ENCODE results near the gene NDUFAF3.

NDUFAF3 gene

GRCh38 chr3:49025793-49026520 is 4.0 kb downstream of the NDUFAF3 start:
- H3K9ac ChIP-seq (ENCODE audit: low read length), result no peak overlapping the region
- H3K4me1 ChIP-seq (ENCODE audit: control insufficient read depth, insufficient read depth, low read length), result peaks cover 7% of the 10 kb centered on the region
- H3K27ac ChIP-seq (ENCODE audit: low read depth, low read length), result no peak overlapping the region
- no peak overlapping the region for H3K4me3 ChIP-seq (ENCODE audit: low read length)
- H3K36me3 ChIP-seq (ENCODE audit: control insufficient read depth, insufficient read depth, low read length), result peaks cover 30% of the 10 kb centered on the region
- H3K27me3 ChIP-seq (ENCODE audit: control insufficient read depth, insufficient read depth, low read length), result no peaks in the 10 kb centered on the region

GRCh38 chr3:49026536-49026935 is 4.6 kb downstream of the NDUFAF3 start:
- H3K9ac ChIP-seq (ENCODE audit: low read length), result no peak overlapping the region
- H3K27ac ChIP-seq (ENCODE audit: low read depth, low read length), result no peak overlapping the region
- peaks cover 32% of the 10 kb centered on the region for H3K36me3 ChIP-seq (ENCODE audit: control insufficient read depth, insufficient read depth, low read length)
- no peaks in the 10 kb centered on the region for H3K27me3 ChIP-seq (ENCODE audit: control insufficient read depth, insufficient read depth, low read length)
- H3K4me1 ChIP-seq (ENCODE audit: control insufficient read depth, insufficient read depth, low read length), result peaks cover 7% of the 10 kb centered on the region
- no peak overlapping the region for H3K4me3 ChIP-seq (ENCODE audit: low read length)

- Histone ChIP-seq H3K36me3 (ENCODE audit: control insufficient read depth, insufficient read depth, low read length) (peaks cover 43% of the 10 kb centered on the region), H3K4me3 (ENCODE audit: low read length) (no peak overlapping the region), H3K27me3 (ENCODE audit: control insufficient read depth, insufficient read depth, low read length) (no peaks in the 10 kb centered on the region), H3K4me1 (ENCODE audit: control insufficient read depth, insufficient read depth, low read length) (peaks cover 7% of the 10 kb centered on the region), H3K9ac (ENCODE audit: low read length) (no peak overlapping the region), H3K27ac (ENCODE audit: low read depth, low read length) (no peak overlapping the region)
Observed at GRCh38 chr3:49027634-49028033, 5.7 kb downstream of the NDUFAF3 start.

- H3K27me3 ChIP-seq (ENCODE audit: control insufficient read depth, insufficient read depth, low read length), result no peaks in the 10 kb centered on the region
- H3K4me3 ChIP-seq (ENCODE audit: low read length), result peak overlapping the region; percentile 95
- peaks cover 7% of the 10 kb centered on the region for H3K4me1 ChIP-seq (ENCODE audit: control insufficient read depth, insufficient read depth, low read length)
- peaks cover 50% of the 10 kb centered on the region for H3K36me3 ChIP-seq (ENCODE audit: control insufficient read depth, insufficient read depth, low read length)
- H3K27ac ChIP-seq (ENCODE audit: low read depth, low read length), result peak overlapping the region; percentile 92
- H3K9ac ChIP-seq (ENCODE audit: low read length), result peak overlapping the region; percentile 99
Observed at GRCh38 chr3:49028298-49028672, 6.4 kb downstream of the NDUFAF3 start.

GRCh38 chr3:49028673-49029562 is 7.0 kb downstream of the NDUFAF3 start, which contains the start of gene IMPDH2:
Gene IMPDH2, minus strand, starts transcription at chr3:49029398. Its CDS starts 48 bp downstream, at chr3:49029350.
- H3K27me3 ChIP-seq (ENCODE audit: control insufficient read depth, insufficient read depth, low read length), result no peaks in the 10 kb centered on the region
- H3K4me3 ChIP-seq (ENCODE audit: low read length), result peak within 1 kb of the TSS; percentile 95
- peaks cover 49% of the 10 kb centered on the region for H3K36me3 ChIP-seq (ENCODE audit: control insufficient read depth, insufficient read depth, low read length)
- H3K27ac ChIP-seq (ENCODE audit: low read depth, low read length), result peak within 1 kb of the TSS; percentile 92
- H3K9ac ChIP-seq (ENCODE audit: low read length), result peak within 1 kb of the TSS; percentile 99
- peaks cover 7% of the 10 kb centered on the region for H3K4me1 ChIP-seq (ENCODE audit: control insufficient read depth, insufficient read depth, low read length)

- H3K27ac ChIP-seq (ENCODE audit: low read depth, low read length), result peak overlapping the region; percentile 92
- H3K36me3 ChIP-seq (ENCODE audit: control insufficient read depth, insufficient read depth, low read length), result peaks cover 48% of the 10 kb centered on the region
- no peak overlapping the region for H3K9ac ChIP-seq (ENCODE audit: low read length)
- peaks cover 7% of the 10 kb centered on the region for H3K4me1 ChIP-seq (ENCODE audit: control insufficient read depth, insufficient read depth, low read length)
- peak overlapping the region; percentile 95 for H3K4me3 ChIP-seq (ENCODE audit: low read length)
- no peaks in the 10 kb centered on the region for H3K27me3 ChIP-seq (ENCODE audit: control insufficient read depth, insufficient read depth, low read length)
Observed at GRCh38 chr3:49029563-49029884, 7.6 kb downstream of the NDUFAF3 start.

GRCh38 chr3:49030321-49030720 is 8.4 kb downstream of the NDUFAF3 start:
- H3K4me1 ChIP-seq (ENCODE audit: control insufficient read depth, insufficient read depth, low read length), result peaks cover 7% of the 10 kb centered on the region
- no peak overlapping the region for H3K9ac ChIP-seq (ENCODE audit: low read length)
- no peaks in the 10 kb centered on the region for H3K27me3 ChIP-seq (ENCODE audit: control insufficient read depth, insufficient read depth, low read length)
- no peak overlapping the region for H3K27ac ChIP-seq (ENCODE audit: low read depth, low read length)
- H3K36me3 ChIP-seq (ENCODE audit: control insufficient read depth, insufficient read depth, low read length), result peaks cover 47% of the 10 kb centered on the region
- H3K4me3 ChIP-seq (ENCODE audit: low read length), result no peak overlapping the region

- Histone ChIP-seq H3K4me1 (ENCODE audit: control insufficient read depth, insufficient read depth, low read length) (peaks cover 7% of the 10 kb centered on the region), H3K27me3 (ENCODE audit: control insufficient read depth, insufficient read depth, low read length) (no peaks in the 10 kb centered on the region), H3K27ac (ENCODE audit: low read depth, low read length) (no peak overlapping the region), H3K9ac (ENCODE audit: low read length) (no peak overlapping the region), H3K36me3 (ENCODE audit: control insufficient read depth, insufficient read depth, low read length) (peaks cover 34% of the 10 kb centered on the region), H3K4me3 (ENCODE audit: low read length) (no peak overlapping the region)
Observed at GRCh38 chr3:49032646-49033304, 10.9 kb downstream of the NDUFAF3 start.

GRCh38 chr3:49034650-49035049 is 12.7 kb downstream of the NDUFAF3 start:
- no peak overlapping the region for H3K27ac ChIP-seq (ENCODE audit: low read depth, low read length)

GRCh38 chr3:49035281-49035680 is 13.4 kb downstream of the NDUFAF3 start:
- Histone ChIP-seq H3K9ac (ENCODE audit: low read length) (no peak overlapping the region), H3K27me3 (ENCODE audit: control insufficient read depth, insufficient read depth, low read length) (no peaks in the 10 kb centered on the region), H3K27ac (ENCODE audit: low read depth, low read length) (no peak overlapping the region), H3K4me1 (ENCODE audit: control insufficient read depth, insufficient read depth, low read length) (no peaks in the 10 kb centered on the region), H3K4me3 (ENCODE audit: low read length) (no peak overlapping the region), H3K36me3 (ENCODE audit: control insufficient read depth, insufficient read depth, low read length) (peaks cover 34% of the 10 kb centered on the region)

More at GRCh38 chr3:49034650-49035049, 12.7 kb downstream of the NDUFAF3 start:
- H3K9ac ChIP-seq (ENCODE audit: low read length), result no peak overlapping the region
- no peaks in the 10 kb centered on the region for H3K4me1 ChIP-seq (ENCODE audit: control insufficient read depth, insufficient read depth, low read length)
- H3K36me3 ChIP-seq (ENCODE audit: control insufficient read depth, insufficient read depth, low read length), result peaks cover 34% of the 10 kb centered on the region
- H3K27me3 ChIP-seq (ENCODE audit: control insufficient read depth, insufficient read depth, low read length), result no peaks in the 10 kb centered on the region
- no peak overlapping the region for H3K4me3 ChIP-seq (ENCODE audit: low read length)

- Histone ChIP-seq H3K4me3 (ENCODE audit: low read length) (no peak overlapping the region), H3K27ac (ENCODE audit: low read depth, low read length) (no peak overlapping the region), H3K36me3 (ENCODE audit: control insufficient read depth, insufficient read depth, low read length) (peaks cover 24% of the 10 kb centered on the region), H3K9ac (ENCODE audit: low read length) (no peak overlapping the region), H3K4me1 (ENCODE audit: control insufficient read depth, insufficient read depth, low read length) (no peaks in the 10 kb centered on the region), H3K27me3 (ENCODE audit: control insufficient read depth, insufficient read depth, low read length) (no peaks in the 10 kb centered on the region)
Observed at GRCh38 chr3:49053543-49053942, 31.6 kb downstream of the NDUFAF3 start.

GRCh38 chr3:49054344-49054862 is 32.5 kb downstream of the NDUFAF3 start:
- no peak overlapping the region for H3K4me3 ChIP-seq (ENCODE audit: low read length)
- no peak overlapping the region for H3K27ac ChIP-seq (ENCODE audit: low read depth, low read length)
- no peak overlapping the region for H3K9ac ChIP-seq (ENCODE audit: low read length)
- no peaks in the 10 kb centered on the region for H3K4me1 ChIP-seq (ENCODE audit: control insufficient read depth, insufficient read depth, low read length)
- H3K27me3 ChIP-seq (ENCODE audit: control insufficient read depth, insufficient read depth, low read length), result no peaks in the 10 kb centered on the region
- H3K36me3 ChIP-seq (ENCODE audit: control insufficient read depth, insufficient read depth, low read length), result peaks cover 24% of the 10 kb centered on the region
